Duodenal mucosa (tissue), 2 donors: ENCODE measurements around the gene ALOX5AP.

Source experiments
- H3K27ac ChIP-seq: one replicate; pipeline ENCODE4 v1.7.0; 2013; ENCODE audit warnings: low read depth, low read length
- H3K27me3 ChIP-seq, 2 donors: one replicate each; pipeline ENCODE4 v1.7.0; 2013; ENCODE audit warnings: low read length in 2 of 2, control low read depth in 1 of 2; ENCODE audit not compliant: insufficient read depth in 2 of 2, control insufficient read depth in 1 of 2
- H3K36me3 ChIP-seq, 2 donors: one replicate each; pipeline ENCODE4 v1.7.0; 2013; ENCODE audit warnings: low read length in 2 of 2, control low read depth in 1 of 2; ENCODE audit not compliant: insufficient read depth in 2 of 2, control insufficient read depth in 1 of 2
- H3K4me1 ChIP-seq, 2 donors: one replicate each; pipeline ENCODE4 v1.7.0; 2013; ENCODE audit warnings: low read length in 2 of 2, control low read depth in 1 of 2; ENCODE audit not compliant: insufficient read depth in 2 of 2, control insufficient read depth in 1 of 2
- H3K4me3 ChIP-seq, 2 donors: one replicate each; pipeline ENCODE4 v1.7.0; 2013; ENCODE audit warnings: low read length in 2 of 2, low read depth in 1 of 2
- H3K9ac ChIP-seq, 2 donors: one replicate each; pipeline ENCODE4 v1.7.0; 2013; ENCODE audit warnings: low read length in 2 of 2, low read depth in 1 of 2
- H3K9me3 ChIP-seq, 2 donors: one replicate each; pipeline ENCODE4 v1.7.0; 2013; ENCODE audit warnings: low read length in 2 of 2, control low read depth in 1 of 2; ENCODE audit not compliant: control insufficient read depth in 1 of 2

The ALOX5AP gene

GRCh38 chr13:30714629-30715371, 20.5 kb upstream of the ALOX5AP start:
- Histone ChIP-seq H3K27me3 (no peaks in the 10 kb centered on the region), H3K9me3 (no peaks in the 10 kb centered on the region), H3K27ac (no peak overlapping the region), H3K9ac (no peak overlapping the region), H3K4me1 (no peaks in the 10 kb centered on the region), H3K4me3 (no peak overlapping the region), H3K36me3 (no peaks in the 10 kb centered on the region)

- Histone ChIP-seq H3K9me3 (no peaks in the 10 kb centered on the region), H3K4me3 (no peak overlapping the region), H3K36me3 (no peaks in the 10 kb centered on the region), H3K27ac (no peak overlapping the region), H3K4me1 (no peaks in the 10 kb centered on the region), H3K27me3 (no peaks in the 10 kb centered on the region), H3K9ac (no peak overlapping the region)
Measured at GRCh38 chr13:30715372-30715756, 20.0 kb upstream of the ALOX5AP start.

DNA sequence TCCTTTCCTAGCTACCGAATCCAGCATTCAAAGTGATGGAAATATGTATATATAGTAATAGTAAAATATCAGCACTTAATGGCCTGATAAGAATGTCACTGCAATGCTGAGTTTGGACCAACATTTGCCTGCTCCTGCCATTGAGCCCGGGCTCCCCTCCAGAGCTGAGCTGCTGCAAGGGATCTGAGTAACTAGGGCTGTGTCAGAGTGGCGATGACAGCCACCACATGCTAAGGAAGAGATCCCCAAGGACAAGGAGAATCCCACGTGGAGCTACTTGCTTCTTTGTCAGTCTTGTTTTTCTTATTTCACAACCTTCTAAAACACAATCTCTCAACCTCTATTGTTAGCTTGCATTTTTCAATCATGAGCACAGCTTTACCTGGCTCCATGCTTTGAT, 19.5 kb upstream of the ALOX5AP start:
- no peaks in the 10 kb centered on the region for H3K9me3 ChIP-seq
- H3K9ac ChIP-seq, result no peak overlapping the region
- no peaks in the 10 kb centered on the region for H3K27me3 ChIP-seq
- H3K4me3 ChIP-seq, result no peak overlapping the region
- no peaks in the 10 kb centered on the region for H3K36me3 ChIP-seq
- no peaks in the 10 kb centered on the region for H3K4me1 ChIP-seq
- no peak overlapping the region for H3K27ac ChIP-seq

DNA sequence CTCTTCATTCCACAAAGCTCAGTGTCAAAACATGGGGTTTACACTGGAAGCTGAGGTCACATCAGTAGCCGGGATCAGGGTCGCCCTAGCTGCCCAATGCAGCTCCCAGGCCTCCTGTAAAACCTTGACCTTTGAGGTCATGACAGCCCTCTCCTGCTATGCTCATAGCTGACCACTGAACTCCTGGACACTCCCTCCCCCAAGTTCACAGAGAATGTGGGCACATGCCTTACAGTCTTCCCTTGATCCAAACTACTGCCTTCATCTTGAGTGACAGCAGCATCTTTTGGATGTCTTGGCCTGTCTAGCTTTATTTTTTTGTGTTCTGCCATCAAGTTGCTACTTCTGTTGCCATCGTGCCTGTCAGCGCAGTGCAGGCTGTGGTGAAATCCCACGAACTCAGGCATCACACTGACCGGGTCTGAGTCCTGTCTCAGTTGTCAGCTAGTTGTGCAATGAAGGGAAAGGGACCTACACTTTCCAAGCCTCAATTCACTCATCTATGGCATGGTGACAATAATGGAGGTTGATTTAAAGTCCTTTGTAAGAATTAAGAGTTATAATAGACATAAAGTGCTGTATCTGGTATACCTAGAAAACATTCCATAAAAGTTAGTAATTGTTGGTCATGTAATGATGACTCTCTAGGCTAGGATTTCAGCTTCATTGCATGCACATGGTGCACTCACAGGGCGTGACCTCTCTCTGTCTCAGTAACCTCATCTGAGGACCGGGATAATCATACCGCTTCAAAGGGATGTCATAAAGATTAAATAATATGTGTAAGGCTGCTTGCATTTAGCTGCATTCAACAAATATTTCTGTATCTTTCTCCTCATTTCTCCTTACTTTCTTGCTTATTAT, 16.4 kb upstream of the ALOX5AP start:
- H3K27ac ChIP-seq, result no peak overlapping the region

GRCh38 chr13:30719525-30719914, 15.8 kb upstream of the ALOX5AP start:
- no peak overlapping the region for H3K9ac ChIP-seq
- H3K27ac ChIP-seq, result no peak overlapping the region
- H3K27me3 ChIP-seq, result no peaks in the 10 kb centered on the region
- no peaks in the 10 kb centered on the region for H3K4me1 ChIP-seq
- H3K4me3 ChIP-seq, result no peak overlapping the region
- H3K9me3 ChIP-seq, result no peaks in the 10 kb centered on the region
- no peaks in the 10 kb centered on the region for H3K36me3 ChIP-seq

More for the DNA sequence above, 16.4 kb upstream of the ALOX5AP start:
- no peaks in the 10 kb centered on the region for H3K27me3 ChIP-seq
- no peak overlapping the region for H3K4me3 ChIP-seq
- H3K36me3 ChIP-seq, result no peaks in the 10 kb centered on the region
- H3K4me1 ChIP-seq, result no peaks in the 10 kb centered on the region
- no peak overlapping the region for H3K9ac ChIP-seq
- H3K9me3 ChIP-seq, result no peaks in the 10 kb centered on the region

DNA sequence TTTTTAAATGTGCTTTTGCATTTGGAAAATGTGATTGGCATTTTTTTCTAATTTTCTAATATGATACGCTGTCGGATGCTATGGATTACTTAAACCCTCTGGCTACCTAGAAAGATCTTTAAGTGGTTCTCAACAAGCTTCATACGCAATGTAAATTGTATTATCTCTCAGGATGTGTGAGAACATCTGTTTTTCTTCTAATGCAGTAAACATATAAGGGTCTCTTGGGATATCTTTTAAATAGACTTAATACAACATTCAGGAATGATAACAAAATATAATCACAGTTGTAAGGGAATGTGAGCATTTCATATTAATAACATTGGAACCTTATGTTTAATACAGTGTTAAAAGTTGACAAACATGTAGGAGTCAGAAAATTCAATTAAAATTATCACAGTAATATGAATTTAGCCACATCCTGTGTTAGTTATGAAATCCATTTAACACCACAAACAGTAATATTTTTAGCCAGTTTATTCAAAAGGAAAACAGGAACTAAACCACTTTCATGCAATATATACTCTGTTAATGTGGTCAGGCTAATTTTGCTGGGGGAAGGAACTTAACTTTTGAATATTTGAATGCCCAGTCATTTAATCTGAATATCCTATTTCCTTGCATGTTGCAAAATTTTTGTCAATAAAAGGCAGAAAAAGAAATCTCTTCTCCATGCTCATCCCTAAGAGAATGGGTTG, 15.0 kb upstream of the ALOX5AP start:
- Histone ChIP-seq H3K9ac (no peak overlapping the region), H3K4me1 (no peaks in the 10 kb centered on the region), H3K27ac (no peak overlapping the region)

GRCh38 chr13:30721936-30722335, 13.4 kb upstream of the ALOX5AP start:
- H3K9ac ChIP-seq, result no peak overlapping the region
- no peaks in the 10 kb centered on the region for H3K36me3 ChIP-seq
- H3K9me3 ChIP-seq, result no peaks in the 10 kb centered on the region
- H3K27ac ChIP-seq, result no peak overlapping the region
- no peaks in the 10 kb centered on the region for H3K27me3 ChIP-seq
- no peaks in the 10 kb centered on the region for H3K4me1 ChIP-seq
- H3K4me3 ChIP-seq, result no peak overlapping the region

More for the DNA sequence above, 15.0 kb upstream of the ALOX5AP start:
- Histone ChIP-seq H3K4me3 (no peak overlapping the region), H3K27me3 (no peaks in the 10 kb centered on the region), H3K9me3 (no peaks in the 10 kb centered on the region), H3K36me3 (no peaks in the 10 kb centered on the region)

- Histone ChIP-seq H3K4me1 (no peaks in the 10 kb centered on the region), H3K36me3 (no peaks in the 10 kb centered on the region), H3K27me3 (no peaks in the 10 kb centered on the region), H3K9ac (no peak overlapping the region), H3K4me3 (no peak overlapping the region), H3K9me3 (no peaks in the 10 kb centered on the region), H3K27ac (no peak overlapping the region)
Measured at GRCh38 chr13:30722361-30722760, 13.0 kb upstream of the ALOX5AP start.

- Histone ChIP-seq H3K27ac (no peak overlapping the region), H3K4me3 (no peak overlapping the region), H3K9me3 (no peaks in the 10 kb centered on the region), H3K27me3 (no peaks in the 10 kb centered on the region), H3K4me1 (no peaks in the 10 kb centered on the region), H3K36me3 (no peaks in the 10 kb centered on the region), H3K9ac (no peak overlapping the region)
Measured at GRCh38 chr13:30724778-30725177, 10.6 kb upstream of the ALOX5AP start.
